ENCODE data around the gene LBH.

DNA sequence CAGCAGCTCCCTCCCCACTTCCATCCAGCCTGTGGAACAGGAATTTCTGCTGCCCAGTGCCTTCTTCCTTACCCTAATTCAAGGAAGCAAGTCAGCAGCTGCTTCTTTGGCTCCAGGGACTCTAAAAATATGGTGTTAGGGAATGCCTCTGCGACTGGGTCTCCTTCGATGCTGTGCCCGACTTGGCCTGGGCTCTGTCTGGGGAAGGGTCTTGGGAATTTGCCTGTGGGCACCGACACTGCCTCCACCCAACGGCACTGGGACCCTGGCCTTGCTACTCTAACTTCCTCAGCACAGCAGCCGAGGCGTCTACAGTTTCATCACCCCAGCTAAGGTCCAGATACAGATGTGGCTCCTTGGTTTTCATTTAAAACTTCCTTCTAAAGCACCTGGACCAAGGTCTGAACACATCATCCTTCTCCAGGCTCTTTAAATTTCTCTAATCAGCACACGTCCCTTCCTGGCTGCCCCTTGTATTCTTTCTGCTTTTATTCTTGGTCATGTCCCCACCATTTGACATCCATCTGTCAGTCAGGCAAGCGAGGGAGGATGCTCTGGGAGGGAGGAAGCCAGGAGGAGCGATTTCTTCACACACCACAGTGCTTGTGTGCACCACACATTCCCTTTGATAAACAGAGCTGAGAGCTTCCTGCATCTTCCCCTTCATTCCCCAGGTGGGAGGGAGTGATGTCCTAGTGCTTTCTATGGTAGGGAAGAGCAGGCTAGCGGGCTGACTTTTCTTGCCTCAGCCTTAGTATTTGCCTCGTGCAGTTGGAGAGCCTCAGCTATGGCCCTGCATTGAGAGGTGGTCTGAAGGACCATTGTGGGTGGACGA, 6.8 kb downstream of the LBH start:
- TF ChIP-seq, protein P1, sequence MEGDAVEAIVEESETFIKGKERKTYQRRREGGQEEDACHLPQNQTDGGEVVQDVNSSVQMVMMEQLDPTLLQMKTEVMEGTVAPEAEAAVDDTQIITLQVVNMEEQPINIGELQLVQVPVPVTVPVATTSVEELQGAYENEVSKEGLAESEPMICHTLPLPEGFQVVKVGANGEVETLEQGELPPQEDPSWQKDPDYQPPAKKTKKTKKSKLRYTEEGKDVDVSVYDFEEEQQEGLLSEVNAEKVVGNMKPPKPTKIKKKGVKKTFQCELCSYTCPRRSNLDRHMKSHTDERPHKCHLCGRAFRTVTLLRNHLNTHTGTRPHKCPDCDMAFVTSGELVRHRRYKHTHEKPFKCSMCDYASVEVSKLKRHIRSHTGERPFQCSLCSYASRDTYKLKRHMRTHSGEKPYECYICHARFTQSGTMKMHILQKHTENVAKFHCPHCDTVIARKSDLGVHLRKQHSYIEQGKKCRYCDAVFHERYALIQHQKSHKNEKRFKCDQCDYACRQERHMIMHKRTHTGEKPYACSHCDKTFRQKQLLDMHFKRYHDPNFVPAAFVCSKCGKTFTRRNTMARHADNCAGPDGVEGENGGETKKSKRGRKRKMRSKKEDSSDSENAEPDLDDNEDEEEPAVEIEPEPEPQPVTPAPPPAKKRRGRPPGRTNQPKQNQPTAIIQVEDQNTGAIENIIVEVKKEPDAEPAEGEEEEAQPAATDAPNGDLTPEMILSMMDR (CRISPR knock-in tag; IDR thresholded peaks at IDR 0.05): no peak
- TF ChIP-seq ZNF776 (CRISPR knock-in tag; IDR thresholded peaks at IDR 0.05): no peak
- no peak for TF ChIP-seq ZFYVE20 (CRISPR knock-in tag; IDR thresholded peaks at IDR 0.05; ENCODE audit: borderline replicate concordance, low read depth)
- no peak for TF ChIP-seq SP1 (IDR thresholded peaks at IDR 0.05)
- TF ChIP-seq SP1 (CRISPR knock-in tag; IDR thresholded peaks at IDR 0.05): no peak
- TF ChIP-seq ZNF788 (CRISPR knock-in tag; IDR thresholded peaks at IDR 0.05; ENCODE audit: borderline replicate concordance): no peak
- TF ChIP-seq MLX (CRISPR knock-in tag; IDR thresholded peaks at IDR 0.05): no peak
- no peak for TF ChIP-seq ZNF766 (CRISPR knock-in tag; IDR thresholded peaks at IDR 0.05; ENCODE audit: borderline replicate concordance)
- TF ChIP-seq, protein P2, sequence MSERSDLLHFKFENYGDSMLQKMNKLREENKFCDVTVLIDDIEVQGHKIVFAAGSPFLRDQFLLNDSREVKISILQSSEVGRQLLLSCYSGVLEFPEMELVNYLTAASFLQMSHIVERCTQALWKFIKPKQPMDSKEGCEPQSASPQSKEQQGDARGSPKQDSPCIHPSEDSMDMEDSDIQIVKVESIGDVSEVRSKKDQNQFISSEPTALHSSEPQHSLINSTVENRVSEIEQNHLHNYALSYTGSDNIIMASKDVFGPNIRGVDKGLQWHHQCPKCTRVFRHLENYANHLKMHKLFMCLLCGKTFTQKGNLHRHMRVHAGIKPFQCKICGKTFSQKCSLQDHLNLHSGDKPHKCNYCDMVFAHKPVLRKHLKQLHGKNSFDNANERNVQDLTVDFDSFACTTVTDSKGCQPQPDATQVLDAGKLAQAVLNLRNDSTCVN (CRISPR knock-in tag; IDR thresholded peaks at IDR 0.05; ENCODE audit: borderline replicate concordance): no peak
- TF ChIP-seq PRDM15 (CRISPR knock-in tag; IDR thresholded peaks at IDR 0.05): no peak
- TF ChIP-seq JUN (CRISPR knock-in tag; IDR thresholded peaks at IDR 0.05): no peak
- TF ChIP-seq ETV6 (CRISPR knock-in tag; conservative IDR thresholded peaks at IDR 0.05): no peak
- TF ChIP-seq POLR2A (IDR thresholded peaks at IDR 0.05; ENCODE audit: insufficient read depth in 1 of 2, low read depth in 2 of 2, low read length in 2 of 2): no peak
- TF ChIP-seq RFX3 (CRISPR knock-in tag; IDR thresholded peaks at IDR 0.05): no peak
